ENCODE results near the gene CD8B.

CD8B gene

GRCh38 chr2:86821842-86822241 lies 39.8 kb downstream of the CD8B start:
- no peak for DNase-seq (ENCODE audit: low read depth in 1 of 2, low spot score in 1 of 2)
- TF ChIP-seq JUND (IDR thresholded peaks at IDR 0.05; ENCODE audit: low read depth): no peak
- in situ Hi-C loops (cut with HindIII; ENCODE audit: low pct_unique_long_range_greater_than_20kb, low sequenced_read_pairs): no loop called here

- no peak for DNase-seq (ENCODE audit: low read depth in 1 of 2, low spot score in 1 of 2)
- no peak for TF ChIP-seq JUND (IDR thresholded peaks at IDR 0.05; ENCODE audit: low read depth)
- in situ Hi-C loops (cut with HindIII; ENCODE audit: low pct_unique_long_range_greater_than_20kb, low sequenced_read_pairs): no loop called here
Measured at GRCh38 chr2:86821306-86821705, 40.4 kb downstream of the CD8B start.

GRCh38 chr2:86818957-86819356 lies 42.7 kb downstream of the CD8B start:
- TF ChIP-seq JUND (IDR thresholded peaks at IDR 0.05; ENCODE audit: low read depth): no peak
- DNase-seq (ENCODE audit: low read depth in 1 of 2, low spot score in 1 of 2): no peak
- in situ Hi-C loops (cut with HindIII; ENCODE audit: low pct_unique_long_range_greater_than_20kb, low sequenced_read_pairs): no loop called here

- DNase-seq (ENCODE audit: low read depth in 1 of 2, low spot score in 1 of 2): no peak
- no peak for TF ChIP-seq JUND (IDR thresholded peaks at IDR 0.05; ENCODE audit: low read depth)
- in situ Hi-C loops (cut with HindIII; ENCODE audit: low pct_unique_long_range_greater_than_20kb, low sequenced_read_pairs): no loop called here
Measured at GRCh38 chr2:86818114-86818801, 43.4 kb downstream of the CD8B start.

- TF ChIP-seq JUND (IDR thresholded peaks at IDR 0.05; ENCODE audit: low read depth): no peak
- DNase-seq (ENCODE audit: low read depth in 1 of 2, low spot score in 1 of 2): no peak
- in situ Hi-C loops (cut with HindIII; ENCODE audit: low pct_unique_long_range_greater_than_20kb, low sequenced_read_pairs): no loop called here
Measured at GRCh38 chr2:86815611-86816010, 46.1 kb downstream of the CD8B start.

- no peak for DNase-seq (ENCODE audit: low read depth in 1 of 2, low spot score in 1 of 2)
- no peak for TF ChIP-seq JUND (IDR thresholded peaks at IDR 0.05; ENCODE audit: low read depth)
- in situ Hi-C loops (cut with HindIII; ENCODE audit: low pct_unique_long_range_greater_than_20kb, low sequenced_read_pairs): no loop called here
Measured at GRCh38 chr2:86809481-86810121, 52.1 kb downstream of the CD8B start.

GRCh38 chr2:86808315-86809161 lies 53.1 kb downstream of the CD8B start:
- in situ Hi-C loops (cut with HindIII; ENCODE audit: low pct_unique_long_range_greater_than_20kb, low sequenced_read_pairs): no loop called here
- DNase-seq (ENCODE audit: low read depth in 1 of 2, low spot score in 1 of 2): peak; percentile 88 to 94
- TF ChIP-seq JUND (IDR thresholded peaks at IDR 0.05; ENCODE audit: low read depth): no peak

GRCh38 chr2:86807468-86808275 lies 54.0 kb downstream of the CD8B start:
- peak; percentile 62 to 75 for DNase-seq (ENCODE audit: low read depth in 1 of 2, low spot score in 1 of 2)
- in situ Hi-C loops (cut with HindIII; ENCODE audit: low pct_unique_long_range_greater_than_20kb, low sequenced_read_pairs): no loop called here
- no peak for TF ChIP-seq JUND (IDR thresholded peaks at IDR 0.05; ENCODE audit: low read depth)

- in situ Hi-C loops (cut with HindIII; ENCODE audit: low pct_unique_long_range_greater_than_20kb, low sequenced_read_pairs): no loop called here
- no peak for DNase-seq (ENCODE audit: low read depth in 1 of 2, low spot score in 1 of 2)
- TF ChIP-seq JUND (IDR thresholded peaks at IDR 0.05; ENCODE audit: low read depth): no peak
Measured at GRCh38 chr2:86807133-86807467, 54.6 kb downstream of the CD8B start.

GRCh38 chr2:86806059-86806857 lies 55.4 kb downstream of the CD8B start:
- TF ChIP-seq JUND (IDR thresholded peaks at IDR 0.05; ENCODE audit: low read depth): no peak
- in situ Hi-C loops (cut with HindIII; ENCODE audit: low pct_unique_long_range_greater_than_20kb, low sequenced_read_pairs): no loop called here
- DNase-seq (ENCODE audit: low read depth in 1 of 2, low spot score in 1 of 2): no peak

- in situ Hi-C loops (cut with HindIII; ENCODE audit: low pct_unique_long_range_greater_than_20kb, low sequenced_read_pairs): no loop called here
- no peak for TF ChIP-seq JUND (IDR thresholded peaks at IDR 0.05; ENCODE audit: low read depth)
- no peak for DNase-seq (ENCODE audit: low read depth in 1 of 2, low spot score in 1 of 2)
Measured at GRCh38 chr2:86800856-86801567, 60.7 kb downstream of the CD8B start.
